Fibroblast of skin of left biceps (primary cell): ENCODE measurements around the gene ABHD5.
A peak's percentile ranks its signal among the peaks of the same experiment; 100 is the strongest.

Experiments
- DNase-seq, 2 experiments: peaks; one replicate each; pipeline ENCODE4 v3.0.0-alpha.2; 2013; ENCODE audit warnings: low read depth in 2 of 2

ABHD5 gene

GRCh38 chr3:43685921-43686320 is 4.8 kb upstream of the ABHD5 start:
- DNase-seq: no peak

DNA sequence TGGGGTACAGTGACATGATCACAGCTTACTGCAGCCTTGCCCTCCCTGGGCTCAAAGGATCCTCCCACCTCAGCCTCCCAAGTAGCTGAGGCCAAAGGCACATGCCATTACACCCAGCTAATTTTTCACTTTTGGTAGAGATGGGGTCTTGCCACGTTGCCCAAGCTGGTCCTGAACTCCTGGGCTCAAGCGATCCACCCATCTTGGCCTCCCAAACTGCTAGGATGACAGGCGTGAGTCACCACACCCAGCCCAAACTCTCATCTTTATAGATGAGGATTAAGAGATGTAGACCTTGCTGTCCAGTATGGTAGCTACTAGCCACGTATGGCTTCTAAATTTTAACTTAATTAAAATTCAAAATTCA is 4.4 kb upstream of the ABHD5 start:
- DNase-seq: no peak

GRCh38 chr3:43686700-43687498 is 3.8 kb upstream of the ABHD5 start:
- DNase-seq: no peak

GRCh38 chr3:43687499-43687811 is 3.3 kb upstream of the ABHD5 start:
- DNase-seq: no peak

- DNase-seq: no peak
Measured at GRCh38 chr3:43688245-43688650, 2.5 kb upstream of the ABHD5 start.

- DNase-seq: no peak
Measured at GRCh38 chr3:43689166-43689565, 1.6 kb upstream of the ABHD5 start.

GRCh38 chr3:43689766-43690399 is 855 bp upstream of the ABHD5 start:
- DNase-seq: no peak

DNA sequence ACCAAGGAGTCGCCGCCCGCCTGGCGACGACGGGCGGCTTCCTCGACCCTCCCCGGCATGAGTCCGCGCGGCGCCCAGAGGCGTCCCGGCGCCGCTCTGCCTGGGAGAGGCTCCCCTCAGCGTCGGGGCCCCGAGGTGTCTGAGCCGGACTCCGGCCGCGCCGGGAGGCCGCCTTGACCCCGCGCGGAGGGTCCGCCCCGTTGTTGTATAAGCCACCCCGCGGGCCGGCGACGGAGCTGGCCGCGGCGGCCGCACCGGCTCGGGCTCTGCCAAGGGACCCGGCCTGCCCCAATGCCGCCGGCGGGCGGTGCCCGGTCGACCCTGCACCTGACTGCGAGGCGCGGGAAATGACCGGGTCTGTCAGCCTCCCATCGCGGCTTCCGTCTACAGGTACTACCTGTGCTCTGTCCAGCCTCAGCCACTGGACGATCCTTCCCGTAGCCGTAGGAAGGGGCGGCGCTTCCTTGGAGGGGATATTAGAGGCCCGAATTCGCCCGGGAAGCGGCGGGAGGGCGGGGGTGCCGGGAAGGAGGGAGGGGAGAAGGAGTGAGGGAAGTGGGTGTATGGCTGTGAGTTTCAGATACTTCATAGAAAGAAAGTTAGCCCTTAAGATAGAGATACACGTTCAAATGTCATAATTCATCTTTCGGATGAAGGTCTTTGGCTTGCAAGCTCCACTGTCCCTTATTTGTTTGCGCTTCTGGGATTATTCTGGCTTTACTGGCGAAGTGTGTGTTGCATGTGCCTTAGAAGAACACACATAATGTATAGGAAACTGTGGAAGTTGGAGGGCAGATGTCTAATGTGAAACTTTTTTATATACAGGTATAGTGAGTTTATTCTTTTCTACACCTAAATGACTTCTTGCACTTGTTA is 620 bp downstream of the ABHD5 start:
- no peak for DNase-seq

DNA sequence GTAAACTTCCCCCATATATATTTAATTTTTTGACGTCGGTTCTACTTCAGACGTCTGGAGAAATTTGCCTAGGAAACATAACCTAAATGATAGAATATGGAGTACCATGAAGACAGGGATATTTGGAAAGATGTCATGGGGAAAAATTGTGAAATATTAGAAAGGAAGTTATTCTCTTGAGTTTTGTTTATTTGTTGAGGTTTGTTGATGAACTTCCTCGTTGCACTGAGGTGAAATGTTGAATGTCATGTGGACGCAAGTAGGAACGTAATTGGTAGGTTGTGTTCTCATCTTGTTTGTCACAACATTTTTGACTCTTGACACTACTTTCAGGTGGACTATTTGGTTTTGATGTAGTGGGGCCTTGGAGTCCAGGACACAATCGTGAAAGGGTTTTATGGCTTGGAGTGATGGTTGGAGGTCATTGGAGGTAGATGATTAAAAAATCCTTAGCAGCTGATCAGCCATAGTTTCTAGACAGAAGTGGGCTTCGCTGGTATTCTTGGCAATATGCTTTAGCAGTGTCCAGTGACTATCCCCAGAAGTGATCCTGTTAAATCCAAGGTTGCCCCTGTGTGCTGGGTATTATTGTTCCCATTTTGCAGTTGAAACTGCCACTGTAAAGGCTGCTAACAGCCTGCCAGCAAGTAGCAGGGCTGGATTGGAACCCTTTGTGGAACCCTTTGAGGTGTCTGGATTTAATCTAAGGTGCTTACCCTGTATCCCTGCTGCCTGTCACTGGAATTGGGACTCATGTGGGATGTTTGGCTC is 1.5 kb downstream of the ABHD5 start:
- DNase-seq: no peak

- DNase-seq: no peak
Measured at GRCh38 chr3:43692971-43693370, 2.2 kb downstream of the ABHD5 start.

DNA sequence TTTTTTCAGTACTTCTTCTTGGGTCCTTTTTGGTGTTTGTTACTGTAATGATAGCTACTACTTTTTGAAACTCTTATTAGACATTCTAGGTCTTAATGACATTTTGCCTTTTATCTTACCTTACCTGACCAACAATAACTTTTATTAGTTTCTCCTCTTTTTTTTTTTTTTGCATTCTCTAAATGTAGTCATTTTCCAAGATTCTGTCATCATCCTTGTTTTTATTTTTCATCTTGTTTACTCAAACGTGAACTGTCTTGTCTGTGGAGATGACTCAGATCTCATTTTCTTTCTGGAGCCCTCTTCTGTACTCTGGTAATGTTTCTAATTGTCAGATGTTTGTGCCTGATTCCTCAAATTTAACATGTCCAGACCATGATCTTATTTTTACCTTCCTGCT is 2.9 kb downstream of the ABHD5 start:
- no peak for DNase-seq

DNA sequence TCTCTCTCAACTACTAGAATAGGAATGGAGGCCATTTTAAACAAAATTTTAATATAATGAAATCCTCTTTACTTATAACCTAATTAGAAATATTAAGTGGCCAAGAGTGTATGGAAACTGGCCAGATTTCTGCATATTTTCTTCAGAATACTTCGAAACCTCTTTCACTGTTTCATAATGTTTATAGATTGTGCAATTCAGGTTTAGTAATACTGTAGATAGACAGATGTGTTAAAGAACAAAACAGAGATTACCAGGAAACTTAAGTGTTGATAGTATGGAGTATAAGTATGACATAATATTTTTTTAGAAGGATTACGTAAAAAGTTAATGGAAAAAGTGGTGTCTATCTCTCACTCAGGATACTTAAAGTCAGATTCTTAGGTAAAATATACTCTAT is 4.7 kb downstream of the ABHD5 start:
- peak; percentile 53 to 58 for DNase-seq

DNA sequence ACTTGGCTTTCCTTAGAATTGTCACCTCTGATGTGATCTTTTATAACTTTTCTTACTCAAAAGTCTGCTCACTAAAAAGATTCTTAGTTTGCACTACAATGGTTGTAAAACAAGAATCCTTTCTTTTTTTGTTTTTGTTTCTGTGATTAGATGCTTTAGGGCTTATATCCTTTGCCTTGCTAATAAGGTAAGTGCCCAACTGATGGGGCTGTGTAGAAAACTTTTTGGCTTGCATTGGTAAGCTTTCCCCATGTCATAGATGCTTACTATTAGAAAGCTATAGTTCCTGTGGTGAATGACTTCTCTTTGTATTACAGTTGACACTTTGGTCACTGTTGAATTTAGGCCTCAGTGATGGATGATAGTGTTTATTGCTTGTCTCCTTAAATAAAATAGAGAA is 5.1 kb downstream of the ABHD5 start:
- no peak for DNase-seq

- no peak for DNase-seq
Measured at GRCh38 chr3:43696441-43696840, 5.7 kb downstream of the ABHD5 start.

DNA sequence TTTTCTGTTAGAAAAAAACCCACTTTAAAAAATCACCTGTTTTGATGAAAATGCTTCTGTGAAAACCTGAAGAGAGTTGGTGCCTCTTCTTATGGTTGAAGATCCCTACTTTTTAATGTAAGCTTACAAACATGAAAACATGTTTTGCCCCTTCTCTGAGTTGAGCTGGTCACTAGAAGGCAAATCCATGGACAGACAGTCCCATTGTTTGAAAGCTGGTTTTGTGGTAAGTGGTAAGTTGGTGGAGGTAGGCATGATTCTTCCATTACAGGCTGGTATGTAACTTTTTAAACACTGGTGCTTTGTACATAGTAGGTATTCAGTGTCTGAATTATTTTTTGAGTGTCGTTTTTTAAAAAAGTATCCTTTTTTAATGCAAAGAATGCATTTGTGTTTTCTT is 6.1 kb downstream of the ABHD5 start:
- no peak for DNase-seq

DNA sequence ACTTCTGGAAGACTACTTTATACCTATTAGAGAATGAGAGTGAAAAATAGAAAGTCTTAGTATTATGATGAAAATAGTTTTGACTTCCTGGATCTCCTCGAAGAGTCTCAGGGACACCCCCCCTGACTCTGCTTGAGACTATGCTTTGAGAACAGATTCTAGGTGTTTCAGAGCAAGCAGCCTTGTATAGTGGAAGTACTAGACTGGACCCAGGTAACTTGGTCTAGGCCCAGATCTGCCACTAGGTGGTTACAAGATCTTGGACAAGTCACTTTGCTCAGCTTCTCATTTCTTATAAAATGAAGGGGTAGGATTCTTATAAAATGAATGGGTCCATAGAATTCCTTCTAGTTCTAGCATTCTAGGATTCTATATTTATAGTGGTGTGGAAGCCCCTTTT is 9.1 kb downstream of the ABHD5 start:
- no peak for DNase-seq

DNA sequence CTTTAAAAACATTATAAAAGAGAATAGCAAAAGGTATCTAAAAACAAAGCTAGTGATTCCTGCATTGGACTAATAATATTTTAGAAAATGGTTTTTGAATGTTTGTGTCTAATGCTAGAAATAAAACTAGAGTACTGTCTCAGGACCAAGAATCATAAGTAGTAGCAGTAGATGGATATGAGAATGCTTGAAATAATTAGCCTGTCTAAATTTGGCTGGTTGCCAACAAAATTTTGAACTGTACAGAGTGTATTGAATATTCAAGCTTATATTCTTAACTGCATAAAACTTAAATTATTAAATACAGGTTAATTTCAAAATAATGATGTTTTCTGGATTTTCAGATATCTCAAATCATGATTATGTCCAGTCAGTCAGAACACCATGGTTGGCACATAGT is 14.0 kb downstream of the ABHD5 start:
- no peak for DNase-seq

- no peak for DNase-seq
Measured at GRCh38 chr3:43706342-43706741, 15.6 kb downstream of the ABHD5 start.

GRCh38 chr3:43707266-43707665 is 16.5 kb downstream of the ABHD5 start:
- no peak for DNase-seq

- DNase-seq: peak; percentile 34 to 40
Measured at GRCh38 chr3:43707998-43708397, 17.3 kb downstream of the ABHD5 start.

- DNase-seq: no peak
Measured at GRCh38 chr3:43709022-43709421, 18.3 kb downstream of the ABHD5 start.

GRCh38 chr3:43710607-43711006 is 19.9 kb downstream of the ABHD5 start:
- no peak for DNase-seq
